Colonic mucosa (tissue), 4 donors: ENCODE results near the gene KLHL34. TPM values are rescaled to one million over a fixed set of nuclear protein-coding genes. Genes with fewer than 3 reads are reported as not detected.

ENCODE experiments used
- DNase-seq: peaks from one replicate; pipeline ENCODE4 v3.0.0-alpha.2; 2020
- H3K27ac ChIP-seq: fragments of 200-600 bp; one replicate; pipeline ENCODE4 v1.8.0; 2021
- H3K27me3 ChIP-seq: fragments of 200-600 bp; one replicate; pipeline ENCODE4 v1.8.0; 2021
- H3K36me3 ChIP-seq: fragments of 200-600 bp; one replicate; pipeline ENCODE4 v1.8.0; 2021
- H3K4me1 ChIP-seq: fragments of 200-600 bp; one replicate; pipeline ENCODE4 v1.8.0; 2021; ENCODE audit warnings: mild to moderate bottlenecking
- H3K4me3 ChIP-seq: fragments of 200-600 bp; one replicate; pipeline ENCODE4 v1.8.0; 2021
- H3K9ac ChIP-seq, 2 donors: one replicate each; pipeline ENCODE4 v1.7.0; 2013; ENCODE audit warnings: control low read depth in 2 of 2, low read depth in 2 of 2, low read length in 2 of 2
- H3K9me3 ChIP-seq: fragments of 200-600 bp; one replicate; pipeline ENCODE4 v1.8.0; 2021
- CTCF ChIP-seq: fragments of 200-600 bp; IDR thresholded peaks from one replicate; pipeline ENCODE4 v1.8.0; 2022; ENCODE audit warnings: antibody characterized with exemption, mild to moderate bottlenecking
- intact Hi-C: fragments of 100-400 bp; cut with DNase I; formaldehyde crosslinking; loops from one replicate; pipeline ENCODE4 v1.14.1; 2022
- total RNA-seq, 2 donors: library from RNA; stranded (reverse); fragmentation: NEBNext Ultra II Directional in 1 of 2; extraction: Animal tissue kit (Norgen Biotek cat#: 25700) in 1 of 2; gene quantifications; one replicate each; pipeline ENCODE4 v1.2.1, GENCODE V29; 2021
- donor health status: healthy.
- donor health status: DM: no; HTN: no; CAD: no.
- donor health status: DM: no; HTN: no; CAD: no.

Gene KLHL34
- total RNA-seq, 2 donors from 2014 or later = 2.3 to 3.6 TPM

GRCh38 chrX:21675931-21676330 lies 17.8 kb upstream of the KLHL34 start:
- no peak overlapping the region for H3K9ac ChIP-seq
- intact Hi-C loops = no loop called here
- H3K4me3 ChIP-seq = no peak overlapping the region
- H3K36me3 ChIP-seq = no peaks in the 10 kb centered on the region
- H3K4me1 ChIP-seq = no peaks in the 10 kb centered on the region
- no peak for DNase-seq
- no peaks in the 10 kb centered on the region for H3K9me3 ChIP-seq
- no peaks in the 10 kb centered on the region for H3K27me3 ChIP-seq
- TF ChIP-seq CTCF = no peak
- H3K27ac ChIP-seq = no peak overlapping the region

GRCh38 chrX:21674430-21675186 lies 16.5 kb upstream of the KLHL34 start:
- no peaks in the 10 kb centered on the region for H3K9me3 ChIP-seq

GRCh38 chrX:21666679-21667078 lies 8.5 kb upstream of the KLHL34 start:
- Histone ChIP-seq H3K4me3 (no peak overlapping the region), H3K27ac (no peak overlapping the region), H3K9me3 (no peaks in the 10 kb centered on the region), H3K36me3 (no peaks in the 10 kb centered on the region), H3K27me3 (no peaks in the 10 kb centered on the region), H3K4me1 (no peaks in the 10 kb centered on the region), H3K9ac (no peak overlapping the region)
- no peak for TF ChIP-seq CTCF
- intact Hi-C loops = no loop called here
- no peak for DNase-seq

More at GRCh38 chrX:21674430-21675186, 16.5 kb upstream of the KLHL34 start:
- Histone ChIP-seq H3K36me3 (no peaks in the 10 kb centered on the region), H3K27ac (no peak overlapping the region), H3K27me3 (no peaks in the 10 kb centered on the region), H3K4me3 (no peak overlapping the region), H3K9ac (no peak overlapping the region), H3K4me1 (no peaks in the 10 kb centered on the region)
- no peak for DNase-seq
- intact Hi-C loops = no loop called here
- TF ChIP-seq CTCF = no peak

GRCh38 chrX:21666252-21666651 lies 8.1 kb upstream of the KLHL34 start:
- DNase-seq = no peak
- Histone ChIP-seq H3K27me3 (no peaks in the 10 kb centered on the region), H3K36me3 (no peaks in the 10 kb centered on the region), H3K4me3 (no peak overlapping the region), H3K9me3 (no peaks in the 10 kb centered on the region), H3K9ac (no peak overlapping the region), H3K4me1 (no peaks in the 10 kb centered on the region), H3K27ac (no peak overlapping the region)
- intact Hi-C loops = no loop called here
- no peak for TF ChIP-seq CTCF

GRCh38 chrX:21662761-21663160 lies 4.6 kb upstream of the KLHL34 start:
- H3K9ac ChIP-seq = no peak overlapping the region
- no peak overlapping the region for H3K4me3 ChIP-seq
- H3K9me3 ChIP-seq = no peaks in the 10 kb centered on the region
- no peaks in the 10 kb centered on the region for H3K4me1 ChIP-seq
- no peaks in the 10 kb centered on the region for H3K27me3 ChIP-seq
- no peak for TF ChIP-seq CTCF
- intact Hi-C loops = no loop called here
- DNase-seq = no peak
- no peak overlapping the region for H3K27ac ChIP-seq
- H3K36me3 ChIP-seq = no peaks in the 10 kb centered on the region
